Fibroblast of lung (primary cell): ENCODE results near the gene FGF4. TPM values are rescaled to one million over a fixed set of nuclear protein-coding genes. Genes with fewer than 3 reads are reported as not detected.

ENCODE experiments used
- DNase-seq, 2 donors: peaks; one replicate each; pipeline versions ENCODE4 v3.0.0 to v3.0.0-alpha.2; 2010; ENCODE audit warnings: low read depth in 2 of 2
- H2AFZ ChIP-seq: 2 replicates; pipeline ENCODE4 v1.5.1; 2012; ENCODE audit warnings: low read length, control low read depth, inconsistent platforms
- H3K27ac ChIP-seq: 2 replicates; pipeline ENCODE4 v1.5.1; 2011; ENCODE audit warnings: low read length, control low read depth; ENCODE audit not compliant: insufficient read depth
- H3K27me3 ChIP-seq: 2 replicates; pipeline ENCODE4 v1.5.1; 2011; ENCODE audit warnings: mild to moderate bottlenecking, low read length; ENCODE audit not compliant: control insufficient read depth, insufficient read depth
- H3K36me3 ChIP-seq: 2 replicates; pipeline ENCODE4 v1.5.1; 2011; ENCODE audit warnings: low read length; ENCODE audit not compliant: control insufficient read depth, insufficient read depth
- H3K4me1 ChIP-seq: 2 replicates; pipeline ENCODE4 v1.5.1; 2011; ENCODE audit warnings: low read length; ENCODE audit not compliant: control insufficient read depth, insufficient read depth; ENCODE audit errors: extremely low read depth
- H3K4me2 ChIP-seq: 2 replicates; pipeline ENCODE4 v1.5.1; 2011; ENCODE audit warnings: low read length, control low read depth; ENCODE audit not compliant: insufficient read depth; ENCODE audit errors: extremely low read depth
- H3K4me3 ChIP-seq, 4 experiments: fragments of 200-600 bp in 1 of 4; sonication (generic) in 1 of 4; replicated peaks in 1 of 4; 2 replicates each; pipeline ENCODE4 v1.5.1; 2011 to 2016; ENCODE audit warnings: low read length in 4 of 4, low read depth in 3 of 4, mild to moderate bottlenecking in 3 of 4, control low read depth in 2 of 4, inconsistent platforms in 1 of 4, mixed read lengths in 1 of 4; ENCODE audit not compliant: insufficient read depth in 1 of 4; ENCODE audit errors: control extremely low read depth in 1 of 4
- H3K79me2 ChIP-seq: 2 replicates; pipeline ENCODE4 v1.5.1; 2012; ENCODE audit warnings: mild to moderate bottlenecking, low read length, inconsistent platforms; ENCODE audit not compliant: control insufficient read depth, insufficient read depth
- H3K9ac ChIP-seq: 2 replicates; pipeline ENCODE4 v1.5.1; 2011; ENCODE audit warnings: mild to moderate bottlenecking, low read length, control low read depth; ENCODE audit not compliant: insufficient read depth
- H3K9me3 ChIP-seq: 2 replicates; pipeline ENCODE4 v1.5.1; 2012; ENCODE audit warnings: low read depth, low read length; ENCODE audit not compliant: control insufficient read depth, insufficient read depth
- H4K20me1 ChIP-seq: 2 replicates; pipeline ENCODE4 v1.5.1; 2011; ENCODE audit warnings: low read length; ENCODE audit not compliant: control insufficient read depth, insufficient read depth; ENCODE audit errors: extremely low read depth
- EZH2 ChIP-seq: IDR thresholded peaks from 2 replicates; pipeline ENCODE4 v1.5.1; 2012; ENCODE audit warnings: low read length, control low read depth, mild to moderate bottlenecking; ENCODE audit errors: missing control alignments
- polyA plus RNA-seq, 2 donors: library from polyadenylated mRNA; depleted of rRNA in 1 of 2; stranded (reverse) in 1 of 2; unstranded in 1 of 2; fragments of >200 nt; gene quantifications; 2 replicates each; pipeline ENCODE4 v1.2.1, GENCODE V29; 2011 to 2012; ENCODE audit warnings: missing spikeins in 1 of 2
- total RNA-seq: library from RNA; depleted of rRNA; stranded (reverse); fragments of >200 nt; gene quantifications from 2 replicates; pipeline ENCODE4 v1.2.1, GENCODE V29; 2014
- TF ChIP-seq, protein P1 (sequence below), 2 donors: IDR thresholded peaks in 1 of 2; conservative IDR thresholded peaks in 1 of 2; 1 replicate in 1 of 2; 2 replicates in 1 of 2; pipeline ENCODE4 v1.5.1; 2011 to 2012; ENCODE audit warnings: low read length in 2 of 2, control low read depth in 1 of 2, inconsistent platforms in 1 of 2, low read depth in 1 of 2, mild to moderate bottlenecking in 1 of 2

The FGF4 gene
- total and polyA plus RNA-seq, 2 donors (not counting 1 experiment from before 2014, with no cell fraction given), result not detected

DNA sequence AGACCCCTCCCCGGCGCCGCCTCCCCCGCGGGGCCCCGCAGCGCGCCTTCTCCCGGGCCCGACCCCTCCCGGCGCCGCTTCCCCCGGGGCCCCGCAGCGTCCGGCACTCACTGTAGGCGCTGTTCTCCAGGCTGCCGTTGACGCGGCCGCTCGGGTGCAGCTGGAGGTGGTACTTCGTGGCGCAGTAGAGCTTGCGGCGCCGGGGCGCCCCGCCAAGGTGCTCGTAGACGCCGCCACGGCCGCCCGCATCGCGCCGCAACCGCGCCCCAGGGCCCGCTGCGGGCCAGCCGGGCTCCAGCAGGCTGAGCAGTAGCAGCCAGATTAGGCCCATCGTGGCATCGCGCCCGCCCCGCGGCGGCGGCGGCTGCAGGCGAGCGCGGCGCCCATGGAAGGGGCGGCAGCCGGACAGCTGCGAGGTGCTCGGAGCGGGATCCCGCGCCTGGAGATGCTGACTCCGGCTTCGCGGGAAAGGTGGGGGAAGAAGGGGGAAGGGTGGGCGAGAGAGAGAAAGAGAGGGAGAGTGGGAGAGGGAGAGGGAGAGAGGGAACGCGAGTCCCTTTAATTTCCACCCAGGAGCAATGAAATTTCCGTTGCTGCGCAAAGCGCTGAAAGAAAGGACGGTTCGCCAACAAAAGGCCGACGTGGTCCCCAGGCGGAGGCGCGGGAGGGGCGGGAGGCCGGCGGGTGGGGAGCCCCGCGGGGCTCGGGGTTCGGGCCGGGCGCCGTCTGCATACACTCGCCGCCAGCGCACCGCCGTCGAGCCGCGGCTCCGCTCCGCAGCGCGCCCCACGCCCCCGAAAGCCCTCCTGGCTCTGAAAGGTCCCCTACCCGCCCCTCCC lies 43.7 kb upstream of the FGF4 start, which contains the start of gene FGF3:
FGF3 (minus strand) TSS at position 814 of the 839 bp plus-strand sequence; CDS start at position 331, 483 bp downstream.
- no peak within 1 kb of the TSS for H3K4me2 ChIP-seq

DNA sequence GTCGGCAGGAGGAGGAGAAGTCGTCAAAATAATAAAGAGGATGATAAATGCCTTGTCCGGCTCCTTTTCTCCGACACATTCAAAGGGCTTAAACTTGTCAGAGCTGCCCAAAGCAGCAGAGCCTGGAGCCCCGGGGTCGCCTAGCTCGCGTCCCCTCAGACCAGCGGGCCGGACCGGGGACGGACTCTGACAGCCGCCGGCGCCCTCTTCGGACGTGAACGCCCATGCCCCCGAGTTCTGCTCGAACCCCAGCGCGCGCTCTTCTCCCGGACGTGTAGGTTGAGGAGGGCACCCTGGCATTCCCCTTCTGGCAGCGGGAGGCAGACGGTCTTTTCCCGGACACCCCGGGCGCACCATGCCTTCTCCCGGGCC lies 43.1 kb upstream of the FGF4 start:
- Histone ChIP-seq H3K79me2 (no peaks in the 10 kb centered on the region), H3K4me2 (no peak overlapping the region), H3K27me3 (peaks cover 43% of the 10 kb centered on the region), H3K4me1 (no peaks in the 10 kb centered on the region), H4K20me1 (no peaks in the 10 kb centered on the region), H3K9me3 (no peaks in the 10 kb centered on the region), H3K27ac (no peak overlapping the region), H3K36me3 (no peaks in the 10 kb centered on the region), H3K9ac (no peak overlapping the region), H2AFZ (no peak overlapping the region), H3K4me3 (no peak overlapping the region)
- DNase-seq, result no peak
- TF ChIP-seq, protein P1, sequence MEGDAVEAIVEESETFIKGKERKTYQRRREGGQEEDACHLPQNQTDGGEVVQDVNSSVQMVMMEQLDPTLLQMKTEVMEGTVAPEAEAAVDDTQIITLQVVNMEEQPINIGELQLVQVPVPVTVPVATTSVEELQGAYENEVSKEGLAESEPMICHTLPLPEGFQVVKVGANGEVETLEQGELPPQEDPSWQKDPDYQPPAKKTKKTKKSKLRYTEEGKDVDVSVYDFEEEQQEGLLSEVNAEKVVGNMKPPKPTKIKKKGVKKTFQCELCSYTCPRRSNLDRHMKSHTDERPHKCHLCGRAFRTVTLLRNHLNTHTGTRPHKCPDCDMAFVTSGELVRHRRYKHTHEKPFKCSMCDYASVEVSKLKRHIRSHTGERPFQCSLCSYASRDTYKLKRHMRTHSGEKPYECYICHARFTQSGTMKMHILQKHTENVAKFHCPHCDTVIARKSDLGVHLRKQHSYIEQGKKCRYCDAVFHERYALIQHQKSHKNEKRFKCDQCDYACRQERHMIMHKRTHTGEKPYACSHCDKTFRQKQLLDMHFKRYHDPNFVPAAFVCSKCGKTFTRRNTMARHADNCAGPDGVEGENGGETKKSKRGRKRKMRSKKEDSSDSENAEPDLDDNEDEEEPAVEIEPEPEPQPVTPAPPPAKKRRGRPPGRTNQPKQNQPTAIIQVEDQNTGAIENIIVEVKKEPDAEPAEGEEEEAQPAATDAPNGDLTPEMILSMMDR (conservative IDR thresholded peaks at IDR 0.05 in 1 of 2, IDR thresholded peaks at IDR 0.05 in 1 of 2; ENCODE audit: low read depth in 1 of 2, low read length in 2 of 2), result no peak
- TF ChIP-seq EZH2, result peak; percentile 68

More for the DNA sequence above, 43.7 kb upstream of the FGF4 start, which contains the start of gene FGF3:
- Histone ChIP-seq H3K4me3 (no peak within 1 kb of the TSS), H4K20me1 (no peaks in the 10 kb centered on the region), H3K4me1 (no peaks in the 10 kb centered on the region), H3K36me3 (no peaks in the 10 kb centered on the region), H3K79me2 (no peaks in the 10 kb centered on the region), H2AFZ (no peak within 1 kb of the TSS), H3K9me3 (no peaks in the 10 kb centered on the region), H3K27ac (no peak within 1 kb of the TSS), H3K9ac (no peak within 1 kb of the TSS), H3K27me3 (peaks cover 43% of the 10 kb centered on the region)
- DNase-seq, result no peak
- TF ChIP-seq, protein P1 (conservative IDR thresholded peaks at IDR 0.05 in 1 of 2, IDR thresholded peaks at IDR 0.05 in 1 of 2; ENCODE audit: low read depth in 1 of 2, low read length in 2 of 2), result no peak
- peak; percentile 22 for TF ChIP-seq EZH2

DNA sequence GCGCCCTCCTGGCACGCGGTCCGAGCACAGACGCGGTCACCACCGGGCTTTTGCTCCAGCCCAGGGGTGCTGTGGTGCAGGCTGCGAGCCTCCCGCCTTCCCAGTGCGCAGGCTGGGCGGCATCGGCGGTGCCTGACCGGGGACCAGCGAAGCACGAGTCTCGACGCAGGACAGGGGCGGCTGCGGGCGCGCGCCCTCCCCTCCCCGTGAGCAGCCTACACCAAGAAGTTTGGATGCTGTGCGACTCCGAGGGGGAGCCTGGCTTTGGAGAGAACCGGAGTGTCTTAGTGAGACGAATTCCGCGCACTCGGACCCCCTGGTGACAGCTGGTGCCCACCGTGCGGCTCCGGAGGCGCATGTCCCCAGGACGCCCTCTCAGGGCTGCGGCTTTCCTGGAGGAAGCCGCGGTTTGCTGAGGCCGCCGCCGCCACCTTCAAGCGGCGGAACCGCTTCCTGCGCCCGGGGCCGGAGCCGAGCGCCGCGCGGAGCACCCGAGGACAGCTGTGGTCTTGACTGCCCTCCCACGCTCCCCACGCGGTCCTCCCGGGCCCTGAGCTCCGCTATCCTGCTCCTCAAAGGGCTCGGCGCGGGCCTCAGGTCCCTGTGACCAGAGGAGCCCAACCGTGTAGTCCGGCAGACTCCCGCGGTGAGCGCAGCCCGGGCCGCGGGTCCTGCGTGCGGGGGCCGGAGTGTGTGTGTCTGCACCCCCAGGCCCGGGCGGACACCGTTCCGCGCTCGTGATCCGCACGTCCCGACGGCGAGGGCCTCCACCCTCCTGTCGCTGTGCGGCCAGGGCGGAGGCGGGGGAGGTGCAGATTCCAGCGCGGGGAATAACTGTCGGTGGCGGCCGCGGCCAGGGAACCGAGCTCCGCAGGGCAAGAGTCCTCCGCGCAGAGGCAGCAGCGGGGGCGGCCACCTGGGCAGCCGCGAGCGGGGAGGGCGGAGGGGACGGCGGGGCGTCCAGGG lies 42.4 kb upstream of the FGF4 start:
- Histone ChIP-seq H3K27me3 (peaks cover 37% of the 10 kb centered on the region), H3K9me3 (no peaks in the 10 kb centered on the region), H3K79me2 (no peaks in the 10 kb centered on the region), H3K4me3 (no peak overlapping the region), H3K9ac (no peak overlapping the region), H4K20me1 (no peaks in the 10 kb centered on the region), H3K27ac (no peak overlapping the region), H3K4me1 (no peaks in the 10 kb centered on the region), H2AFZ (no peak overlapping the region), H3K4me2 (no peak overlapping the region), H3K36me3 (no peaks in the 10 kb centered on the region)
- TF ChIP-seq, protein P1 (conservative IDR thresholded peaks at IDR 0.05 in 1 of 2, IDR thresholded peaks at IDR 0.05 in 1 of 2; ENCODE audit: low read depth in 1 of 2, low read length in 2 of 2), result no peak
- TF ChIP-seq EZH2, result peak; percentile 4
- DNase-seq, result no peak
